GM12878 (cell line): ENCODE data around the gene CDON. TPM values are rescaled to one million over a fixed set of nuclear protein-coding genes. Genes with fewer than 3 reads are reported as not detected.

Experiments
- ATAC-seq: fragments of 200-7000 bp; cut with Tn5 transposase; 3 replicates; pipeline ENCODE4 v1.9.1; 2020; ENCODE audit warnings: mild to moderate bottlenecking, moderate library complexity
- BruUV-seq: library from RNA; stranded (reverse); fragments of 400-500 nt; replicated peaks from 2 replicates; lab custom pipeline; 2021; lab: Mats Ljungman, UMichigan
- CTCF ChIA-PET: fragments of 300-600 bp; sonication (Branson Sonifier 250); formaldehyde crosslinking; extraction: SDS; loops from one replicate; lab custom pipeline; 2021; ENCODE audit warnings: inconsistent platforms; lab: Yijun Ruan, JAX
- POLR2A ChIA-PET: fragments of 350-600 bp; formaldehyde crosslinking; extraction: SDS; loops from one replicate; lab custom pipeline; 2021; ENCODE audit warnings: inconsistent platforms; lab: Charles Lee
- RAD21 ChIA-PET: fragments of 300-600 bp; sonication (Branson Sonifier 250); formaldehyde crosslinking; loops from one replicate; lab custom pipeline; 2023; ENCODE audit warnings: antibody characterized with exemption; ENCODE audit not compliant: unreplicated experiment; lab: Charles Lee
- SMC1A ChIA-PET: fragments of 300-600 bp; sonication (Branson Sonifier 250); formaldehyde crosslinking; loops from one replicate; lab custom pipeline; 2023; ENCODE audit not compliant: unreplicated experiment, uncharacterized antibody; lab: Charles Lee
- DNase-seq: peaks from one replicate; pipeline ENCODE4 v3.0.0-alpha.2; 2011; ENCODE audit warnings: low read depth, low spot score
- FAIRE-seq: peaks from 3 replicates; lab custom pipeline; 2011; peaks lifted over from hg19 to GRCh38; lab: Jason Lieb, UNC
- H2AFZ ChIP-seq: 2 replicates; pipeline ENCODE4 v1.6.0; 2011; ENCODE audit warnings: low read depth, low read length, control low read depth; ENCODE audit not compliant: control insufficient read depth
- H3K27ac ChIP-seq: 2 replicates; pipeline ENCODE4 v1.5.1; 2011; ENCODE audit warnings: control low read depth; ENCODE audit not compliant: control insufficient read depth, insufficient read depth
- H3K27me3 ChIP-seq, 2 experiments: replicated peaks in 1 of 2; 2 replicates each; pipeline versions ENCODE4 v1.6.0 to v1.6.1; 2011; ENCODE audit warnings: low read length in 1 of 2; ENCODE audit not compliant: control insufficient read depth in 2 of 2, insufficient read depth in 2 of 2
- H3K36me3 ChIP-seq, 2 experiments: 2 replicates each; pipeline ENCODE4 v1.5.1; 2011; ENCODE audit warnings: low read length in 1 of 2; ENCODE audit not compliant: control insufficient read depth in 2 of 2, insufficient read depth in 2 of 2
- H3K4me1 ChIP-seq: 2 replicates; pipeline ENCODE4 v1.6.1; 2011; ENCODE audit warnings: mild to moderate bottlenecking, low read length, moderate library complexity, mixed read lengths; ENCODE audit not compliant: control insufficient read depth, insufficient read depth
- H3K4me2 ChIP-seq: 2 replicates; pipeline ENCODE4 v1.6.0; 2011; ENCODE audit warnings: control low read depth; ENCODE audit not compliant: control insufficient read depth, insufficient read depth
- H3K4me3 ChIP-seq: fragments of 200-600 bp; sonication (generic); 2 replicates; pipeline ENCODE4 v1.5.1; 2016
- H3K79me2 ChIP-seq: 2 replicates; pipeline ENCODE4 v1.6.0; 2011; ENCODE audit warnings: low read length; ENCODE audit not compliant: control insufficient read depth, insufficient read depth
- H3K9ac ChIP-seq: 2 replicates; pipeline ENCODE4 v1.8.0; 2011; ENCODE audit warnings: low read length, control low read depth, mixed read lengths; ENCODE audit not compliant: control insufficient read depth, insufficient read depth
- H3K9me3 ChIP-seq: replicated peaks from 3 replicates; pipeline ENCODE4 v1.5.1; 2011; ENCODE audit warnings: mild to moderate bottlenecking, low read length; ENCODE audit not compliant: control insufficient read depth, insufficient read depth
- H4K20me1 ChIP-seq: 2 replicates; pipeline ENCODE4 v1.6.0; 2011; ENCODE audit not compliant: control insufficient read depth, insufficient read depth
- BACH1 ChIP-seq: fragments of 450-650 bp; IDR thresholded peaks from 2 replicates; pipeline ENCODE4 v1.6.1; 2017; ENCODE audit warnings: mild to moderate bottlenecking, borderline replicate concordance
- BRCA1 ChIP-seq: IDR thresholded peaks from 2 replicates; pipeline ENCODE4 v1.6.1; 2011; ENCODE audit warnings: low read depth, low read length, improper control_type of control experiment
- DPF2 ChIP-seq: fragments of 450-650 bp; IDR thresholded peaks from 2 replicates; pipeline ENCODE4 v1.6.1; 2017; ENCODE audit warnings: mild to moderate bottlenecking
- E2F4 ChIP-seq: IDR thresholded peaks from 2 replicates; pipeline ENCODE4 v1.6.1; 2012; ENCODE audit warnings: low read depth, low read length, improper control_type of control experiment
- E2F8 ChIP-seq: fragments of 450-650 bp; IDR thresholded peaks from 2 replicates; pipeline ENCODE4 v1.6.1; 2018; ENCODE audit warnings: mild to moderate bottlenecking, low read depth, moderate library complexity; ENCODE audit not compliant: partially characterized antibody
- EED ChIP-seq: sonication (generic); IDR thresholded peaks from 2 replicates; pipeline ENCODE4 v1.6.1; 2016; ENCODE audit warnings: antibody characterized with exemption, low read depth
- HDGF ChIP-seq: fragments of 450-650 bp; IDR thresholded peaks from 2 replicates; pipeline ENCODE4 v1.6.1; 2016; ENCODE audit warnings: antibody characterized with exemption
- PKNOX1 ChIP-seq: fragments of 450-650 bp; IDR thresholded peaks from 2 replicates; pipeline ENCODE4 v1.6.1; 2016; ENCODE audit warnings: mild to moderate bottlenecking
- RAD51 ChIP-seq: fragments of 450-650 bp; IDR thresholded peaks from 2 replicates; pipeline ENCODE4 v1.6.1; 2016; ENCODE audit warnings: moderate library complexity, mild to moderate bottlenecking, inconsistent platforms
- SPI1 ChIP-seq: IDR thresholded peaks from 2 replicates; pipeline ENCODE4 v1.6.1; 2011; ENCODE audit warnings: low read depth, mild to moderate bottlenecking, low read length, moderate library complexity, borderline replicate concordance; ENCODE audit not compliant: insufficient read depth
- TAF1 ChIP-seq: IDR thresholded peaks from 2 replicates; pipeline ENCODE4 v1.6.1; 2011; ENCODE audit warnings: mild to moderate bottlenecking, low read depth, low read length, borderline replicate concordance
- TARDBP ChIP-seq: IDR thresholded peaks from 2 replicates; pipeline ENCODE4 v1.6.1; 2016; ENCODE audit warnings: borderline replicate concordance
- TCF7 ChIP-seq: IDR thresholded peaks from 2 replicates; pipeline ENCODE4 v1.6.1; 2014; ENCODE audit warnings: antibody characterized with exemption, borderline replicate concordance
- USF1 ChIP-seq: IDR thresholded peaks from 2 replicates; pipeline ENCODE4 v1.6.1; 2011; ENCODE audit warnings: borderline replicate concordance, low read depth, mild to moderate bottlenecking, moderate library complexity, mixed read lengths, low read length; ENCODE audit not compliant: insufficient read depth; ENCODE audit errors: extremely low read length
- WRNIP1 ChIP-seq: IDR thresholded peaks from 2 replicates; pipeline ENCODE4 v1.6.1; 2011; ENCODE audit warnings: low read depth, low read length, improper control_type of control experiment, borderline replicate concordance
- YBX1 ChIP-seq: fragments of 450-650 bp; IDR thresholded peaks from 2 replicates; pipeline ENCODE4 v1.6.1; 2016; ENCODE audit warnings: antibody characterized with exemption
- ZZZ3 ChIP-seq: IDR thresholded peaks from 2 replicates; pipeline ENCODE4 v1.6.1; 2011; ENCODE audit warnings: low read depth; ENCODE audit not compliant: control insufficient read depth, insufficient read length
- WGBS: methylation state at CpG from one replicate; pipeline ENCODE4 v1.1.6; 2016; ENCODE audit warnings: low lambda C conversion rate; ENCODE audit not compliant: insufficient replicate concordance, insufficient coverage; ENCODE audit errors: missing lambda C conversion rate; 5-methylcytosine and 5-hydroxymethylcytosine counted together
- in situ Hi-C: fragments of 300-500 bp; cut with MboI; formaldehyde crosslinking; loops from 9 replicates; pipeline ENCODE4 v1.14.3; 2018; ENCODE audit warnings: mixed read lengths
- intact Hi-C: fragments of 100-400 bp; cut with micrococcal nuclease; formaldehyde crosslinking; loops from one replicate; pipeline ENCODE4 v1.14.2; 2022; ENCODE audit not compliant: unreplicated experiment
- polyA plus RNA-seq, 11 experiments: library from polyadenylated mRNA; depleted of rRNA in 4 of 11; unstranded in 6 of 11; stranded (reverse) in 5 of 11; fragments of >200 nt; fragmentation: Nextera tagmentation in 4 of 11; fragmentation: Illumina TruSeq in 1 of 11; extraction: Ambion mirVana in 4 of 11; extraction: Trizol in 1 of 11; gene quantifications; 1 replicate in 1 of 11; 2 replicates in 10 of 11; pipeline versions ENCODE4 v1.2.1 to v1.2.3, GENCODE V29; 2011 to 2016; ENCODE audit warnings: inconsistent platforms in 2 of 11, missing spikeins in 2 of 11, low read depth in 1 of 11
- total RNA-seq, 4 experiments: library from RNA; depleted of rRNA in 3 of 4; stranded (reverse); fragments of >200 nt in 3 of 4; fragmentation: Illumina TruSeq in 1 of 4; extraction: Trizol in 1 of 4; gene quantifications; 2 replicates each; pipeline versions ENCODE4 v1.2.1 to v1.2.3, GENCODE V29; 2013 to 2021

The CDON gene
- total and polyA plus RNA-seq, 10 of the 15 experiments (the other 5 are each of a cell fraction or from before 2014, with no cell fraction given) = 0.07 to 4.2 (median 0.36) TPM

- DNase-seq (no peak), ATAC-seq (no peak), FAIRE-seq (no peak)
- Histone ChIP-seq H3K4me3 (no peak overlapping the region), H2AFZ (no peak overlapping the region), H3K27ac (no peak overlapping the region), H3K4me1 (no peaks in the 10 kb centered on the region), H3K9me3 (no peaks in the 10 kb centered on the region), H3K36me3 (no peaks in the 10 kb centered on the region), H3K79me2 (no peaks in the 10 kb centered on the region), H3K27me3 (no peaks in the 10 kb centered on the region; a peak in 1 of 4 replicates), H3K4me2 (no peak overlapping the region), H4K20me1 (no peaks in the 10 kb centered on the region), H3K9ac (no peak overlapping the region)
- intact Hi-C loops (no loop called here), in situ Hi-C loops (no loop called here)
- SMC1A ChIA-PET = interaction anchor here (0.7 to 6.2 kb wide), 7 partner anchors 9 to 540 kb away, joined by 3 to 45 read pairs (median 4); partner anchors contain the start of gene CDON
- POLR2A ChIA-PET = interaction anchor here (0.7 kb wide), 1 partner anchor 311 kb away, joined by 4 read pairs; no protein-coding TSS in a partner anchor
- WGBS = 62% methylated on average over 4 of the region's 4 CpGs
- BruUV-seq = no TSS peak
- CTCF ChIA-PET = interaction anchor here (0.6 to 12.1 kb wide), 7 partner anchors 16 to 668 kb away, joined by 3 to 220 read pairs (median 5); no protein-coding TSS in a partner anchor
- RAD21 ChIA-PET = interaction anchor here (0.7 to 1.4 kb wide), 4 partner anchors 118 to 254 kb away, joined by 3 to 4 read pairs (median 3); no protein-coding TSS in a partner anchor
- TF ChIP-seq EED = no peak
- TF ChIP-seq HDGF = no peak
- TF ChIP-seq TCF7 = no peak
- TF ChIP-seq USF1 = no peak
- no peak for TF ChIP-seq SPI1
- TF ChIP-seq TAF1 = no peak
- no peak for TF ChIP-seq E2F4
- no peak for TF ChIP-seq YBX1
- TF ChIP-seq PKNOX1 = no peak
- TF ChIP-seq RAD51 = no peak
- TF ChIP-seq BACH1 = no peak
- no peak for TF ChIP-seq WRNIP1
- TF ChIP-seq E2F8 = no peak
- TF ChIP-seq ZZZ3 = no peak
- TF ChIP-seq BRCA1 = no peak
- no peak for TF ChIP-seq TARDBP
- TF ChIP-seq DPF2 = no peak
Measured at GRCh38 chr11:125940145-125940544, 122.5 kb downstream of the CDON start.
